Tibial nerve (tissue), 4 donors: Measurements from ENCODE around the gene ZNF207.
"Not testable (repeated sequence)": the region's sequence is repeated elsewhere in the genome, so short reads cannot be mapped to it uniquely, and the experiment has no call there.

Experiments used
- EP300 ChIP-seq, 2 donors: sonication (generic); formaldehyde crosslinking; IDR thresholded peaks; one replicate each; pipeline ENCODE4 v1.6.1; 2017; ENCODE audit warnings: antibody characterized with exemption in 2 of 2, mild to moderate bottlenecking in 1 of 2
- POLR2A ChIP-seq, 2 donors: fragments of 450-650 bp; IDR thresholded peaks; one replicate each; pipeline ENCODE4 v1.6.1; 2017; ENCODE audit warnings: antibody characterized with exemption in 2 of 2, mild to moderate bottlenecking in 2 of 2, moderate library complexity in 2 of 2
- TF ChIP-seq, protein P1 (sequence below), 5 experiments: fragments of 200-600 bp in 3 of 5; fragments of 450-650 bp in 2 of 5; sonication (generic) in 3 of 5; IDR thresholded peaks; one replicate each; pipeline ENCODE4 v1.5.1; 2016 to 2019; ENCODE audit warnings: antibody characterized with exemption in 5 of 5, mild to moderate bottlenecking in 3 of 5, moderate library complexity in 2 of 5

DNA sequence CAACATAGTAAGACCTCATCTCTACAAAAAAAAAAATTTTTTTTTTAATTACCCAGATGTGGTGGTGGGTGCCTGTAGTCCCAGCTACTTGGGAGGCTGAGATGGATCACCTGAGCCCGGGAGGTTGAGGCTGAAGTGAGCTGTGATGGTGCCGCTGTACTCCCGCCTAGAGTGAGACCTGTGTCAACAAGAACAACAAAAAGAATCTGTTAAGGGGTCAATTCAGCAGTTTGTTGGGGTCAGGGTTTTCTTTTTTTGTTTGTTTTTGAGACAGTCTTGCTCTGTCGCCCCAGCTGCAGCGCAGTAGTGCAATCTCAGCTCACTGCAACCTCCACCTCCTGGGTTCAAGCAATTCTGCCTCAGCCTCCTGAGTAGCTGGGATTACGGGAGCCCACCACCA lies 29.9 kb upstream of the ZNF207 start:
- TF ChIP-seq, protein P1, sequence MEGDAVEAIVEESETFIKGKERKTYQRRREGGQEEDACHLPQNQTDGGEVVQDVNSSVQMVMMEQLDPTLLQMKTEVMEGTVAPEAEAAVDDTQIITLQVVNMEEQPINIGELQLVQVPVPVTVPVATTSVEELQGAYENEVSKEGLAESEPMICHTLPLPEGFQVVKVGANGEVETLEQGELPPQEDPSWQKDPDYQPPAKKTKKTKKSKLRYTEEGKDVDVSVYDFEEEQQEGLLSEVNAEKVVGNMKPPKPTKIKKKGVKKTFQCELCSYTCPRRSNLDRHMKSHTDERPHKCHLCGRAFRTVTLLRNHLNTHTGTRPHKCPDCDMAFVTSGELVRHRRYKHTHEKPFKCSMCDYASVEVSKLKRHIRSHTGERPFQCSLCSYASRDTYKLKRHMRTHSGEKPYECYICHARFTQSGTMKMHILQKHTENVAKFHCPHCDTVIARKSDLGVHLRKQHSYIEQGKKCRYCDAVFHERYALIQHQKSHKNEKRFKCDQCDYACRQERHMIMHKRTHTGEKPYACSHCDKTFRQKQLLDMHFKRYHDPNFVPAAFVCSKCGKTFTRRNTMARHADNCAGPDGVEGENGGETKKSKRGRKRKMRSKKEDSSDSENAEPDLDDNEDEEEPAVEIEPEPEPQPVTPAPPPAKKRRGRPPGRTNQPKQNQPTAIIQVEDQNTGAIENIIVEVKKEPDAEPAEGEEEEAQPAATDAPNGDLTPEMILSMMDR (IDR thresholded peaks at IDR 0.05): not testable (repeated sequence)
- not testable (repeated sequence) for TF ChIP-seq POLR2A, EP300 (IDR thresholded peaks at IDR 0.05)
